ENCODE results near the gene C2CD3.
"Not testable (repeated sequence)": the region's sequence is repeated elsewhere in the genome, so short reads cannot be mapped to it uniquely, and the experiment has no call there.

The C2CD3 gene

DNA sequence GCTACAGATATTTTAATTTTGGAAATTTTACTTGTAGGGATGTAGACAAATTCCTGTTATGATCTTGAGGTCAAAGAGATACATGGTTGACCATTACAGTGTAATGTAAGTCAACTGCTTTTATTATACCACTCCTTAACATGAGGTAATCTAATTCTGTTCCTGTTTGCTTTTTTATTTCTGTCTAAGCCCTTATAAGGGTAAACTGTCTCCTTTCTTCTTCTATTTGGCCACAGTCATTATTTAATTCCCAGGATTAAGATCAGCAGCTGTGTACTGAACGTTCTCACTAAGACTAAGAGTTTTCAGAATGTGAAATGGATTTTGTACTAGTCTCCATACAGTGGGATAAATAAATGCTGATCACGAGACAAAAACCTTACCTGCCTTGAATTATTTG lies 32.8 kb downstream of the C2CD3 start:
- DNase-seq (ENCODE audit: low read depth) = peak; percentile 18
- H3K4me3 ChIP-seq (replicated peaks; ENCODE audit: low read depth, low read length) = no peak overlapping the region
- TF ChIP-seq, protein P1, sequence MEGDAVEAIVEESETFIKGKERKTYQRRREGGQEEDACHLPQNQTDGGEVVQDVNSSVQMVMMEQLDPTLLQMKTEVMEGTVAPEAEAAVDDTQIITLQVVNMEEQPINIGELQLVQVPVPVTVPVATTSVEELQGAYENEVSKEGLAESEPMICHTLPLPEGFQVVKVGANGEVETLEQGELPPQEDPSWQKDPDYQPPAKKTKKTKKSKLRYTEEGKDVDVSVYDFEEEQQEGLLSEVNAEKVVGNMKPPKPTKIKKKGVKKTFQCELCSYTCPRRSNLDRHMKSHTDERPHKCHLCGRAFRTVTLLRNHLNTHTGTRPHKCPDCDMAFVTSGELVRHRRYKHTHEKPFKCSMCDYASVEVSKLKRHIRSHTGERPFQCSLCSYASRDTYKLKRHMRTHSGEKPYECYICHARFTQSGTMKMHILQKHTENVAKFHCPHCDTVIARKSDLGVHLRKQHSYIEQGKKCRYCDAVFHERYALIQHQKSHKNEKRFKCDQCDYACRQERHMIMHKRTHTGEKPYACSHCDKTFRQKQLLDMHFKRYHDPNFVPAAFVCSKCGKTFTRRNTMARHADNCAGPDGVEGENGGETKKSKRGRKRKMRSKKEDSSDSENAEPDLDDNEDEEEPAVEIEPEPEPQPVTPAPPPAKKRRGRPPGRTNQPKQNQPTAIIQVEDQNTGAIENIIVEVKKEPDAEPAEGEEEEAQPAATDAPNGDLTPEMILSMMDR (IDR thresholded peaks at IDR 0.05; ENCODE audit: low read length, missing control alignments) = no peak

DNA sequence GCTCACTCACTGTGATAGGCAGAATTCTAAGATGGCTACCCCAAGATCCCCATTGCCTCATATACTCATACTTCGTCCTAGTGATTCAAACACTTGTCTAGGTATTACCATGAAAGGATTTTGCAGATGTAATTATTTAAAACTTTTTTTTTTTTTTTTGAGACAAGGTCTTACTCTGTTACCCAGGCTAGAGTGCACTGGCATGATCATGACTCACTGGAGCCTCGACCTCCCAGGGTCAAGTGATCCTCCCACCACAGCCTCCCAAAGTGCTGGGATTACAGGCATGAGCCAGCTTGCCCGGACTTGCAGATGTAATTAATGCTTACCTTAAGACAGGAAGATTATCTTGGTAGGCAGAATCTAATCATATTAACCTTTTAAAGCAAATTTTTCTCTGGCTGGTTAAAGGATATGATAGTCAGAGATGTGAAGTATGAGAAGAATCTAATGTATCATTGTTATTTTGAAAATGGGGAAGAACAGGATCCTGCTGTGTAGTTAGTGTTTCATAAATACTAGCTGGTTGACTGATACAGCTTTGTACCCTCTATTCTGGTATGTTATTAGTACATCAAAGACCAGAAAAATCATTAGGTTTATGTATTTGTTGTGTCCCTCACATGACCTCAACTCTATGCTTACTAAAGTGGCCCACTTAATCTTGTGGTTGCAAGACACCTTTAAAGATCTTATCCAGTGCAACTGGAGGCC lies 35.5 kb downstream of the C2CD3 start:
- TF ChIP-seq, protein P1 (IDR thresholded peaks at IDR 0.05; ENCODE audit: low read length, missing control alignments) = no peak
- DNase-seq (ENCODE audit: low read depth) = no peak
- H3K4me3 ChIP-seq (replicated peaks; ENCODE audit: low read depth, low read length) = no peak overlapping the region

DNA sequence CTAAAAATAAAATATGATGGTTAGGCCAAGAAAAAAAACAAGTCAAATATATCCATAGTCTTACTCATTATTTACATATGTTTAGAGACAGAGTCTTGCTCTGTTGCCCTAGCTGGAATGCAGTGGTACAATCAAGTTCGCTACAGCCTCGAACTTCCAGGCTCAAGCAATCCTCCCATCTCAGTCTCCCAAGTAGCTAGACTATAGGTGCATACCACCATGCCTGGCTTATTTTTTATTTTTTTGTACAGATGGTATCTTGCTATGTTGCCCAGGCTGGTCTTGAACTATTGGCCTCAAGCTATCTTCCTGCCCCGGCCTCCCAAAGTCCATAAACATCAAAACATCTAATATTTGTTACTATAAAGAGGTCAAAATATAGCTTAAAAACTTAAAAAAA lies 36.1 kb downstream of the C2CD3 start:
- H3K4me3 ChIP-seq (replicated peaks; ENCODE audit: low read depth, low read length) = no peak overlapping the region
- TF ChIP-seq, protein P1 (IDR thresholded peaks at IDR 0.05; ENCODE audit: low read length, missing control alignments) = no peak
- no peak for DNase-seq (ENCODE audit: low read depth)

DNA sequence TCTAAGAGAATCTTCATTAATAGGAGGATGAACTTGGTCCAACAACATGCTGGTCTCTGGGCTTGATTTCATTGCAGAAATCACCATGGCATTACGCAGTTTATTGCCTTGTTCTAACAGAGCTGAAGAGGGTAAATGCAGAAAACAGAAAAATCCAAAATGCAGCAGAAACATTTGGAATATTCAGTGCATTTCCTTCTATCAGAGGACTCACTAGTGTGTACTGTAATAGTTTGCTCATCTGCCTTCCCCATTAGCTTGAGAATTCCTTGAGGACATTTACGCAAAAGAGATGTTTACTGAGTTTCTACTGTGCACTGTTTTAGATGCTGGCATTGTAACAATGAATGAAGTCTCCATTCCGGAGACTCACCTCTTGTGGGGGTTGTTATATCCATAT lies 37.4 kb downstream of the C2CD3 start:
- TF ChIP-seq, protein P1 (IDR thresholded peaks at IDR 0.05; ENCODE audit: low read length, missing control alignments) = no peak
- no peak overlapping the region for H3K4me3 ChIP-seq (replicated peaks; ENCODE audit: low read depth, low read length)
- DNase-seq (ENCODE audit: low read depth) = no peak

DNA sequence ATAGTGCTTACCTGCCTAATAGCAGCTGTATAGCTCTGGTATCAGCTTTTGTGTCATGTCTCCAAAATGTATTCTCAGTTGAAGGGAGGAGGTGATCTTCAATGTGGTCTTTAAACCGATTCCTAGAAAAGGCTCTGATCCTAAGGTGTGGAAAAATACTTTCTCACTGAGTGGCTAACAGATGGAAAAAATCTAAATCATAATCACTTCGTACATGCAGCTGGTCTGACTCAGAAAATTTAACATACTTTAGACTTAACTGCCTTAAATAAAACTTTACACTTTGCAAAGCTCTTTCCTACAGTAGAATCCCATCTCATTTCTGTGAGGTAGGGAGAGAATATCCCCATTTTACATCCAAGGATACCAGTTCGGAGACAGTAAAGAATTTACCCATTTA lies 38.0 kb downstream of the C2CD3 start:
- no peak for DNase-seq (ENCODE audit: low read depth)
- TF ChIP-seq, protein P1 (IDR thresholded peaks at IDR 0.05; ENCODE audit: low read length, missing control alignments) = no peak

DNA sequence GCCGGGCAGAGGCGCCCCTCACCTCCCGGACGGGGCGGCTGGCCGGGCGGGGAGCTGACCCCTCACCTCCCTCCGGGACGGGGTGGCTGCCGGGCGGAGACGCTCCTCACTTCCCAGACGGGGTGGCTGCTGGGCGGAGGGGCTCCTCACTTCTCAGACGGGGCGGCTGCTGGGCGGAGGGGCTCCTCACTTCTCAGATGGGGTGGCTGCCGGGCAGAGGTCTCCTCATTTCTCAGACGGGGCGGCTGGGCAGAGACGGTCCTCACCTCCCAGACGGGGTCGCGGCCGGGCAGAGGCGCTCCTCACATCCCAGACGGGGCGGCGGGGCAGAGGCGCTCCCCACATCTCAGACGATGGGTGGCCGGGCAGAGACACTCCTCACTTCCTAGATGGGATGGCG lies 41.7 kb downstream of the C2CD3 start:
- H3K4me3 ChIP-seq (replicated peaks; ENCODE audit: low read depth, low read length); DNase-seq (ENCODE audit: low read depth): not testable (repeated sequence)

More for the DNA sequence above, 38.0 kb downstream of the C2CD3 start:
- H3K4me3 ChIP-seq (replicated peaks; ENCODE audit: low read depth, low read length) = no peak overlapping the region

DNA sequence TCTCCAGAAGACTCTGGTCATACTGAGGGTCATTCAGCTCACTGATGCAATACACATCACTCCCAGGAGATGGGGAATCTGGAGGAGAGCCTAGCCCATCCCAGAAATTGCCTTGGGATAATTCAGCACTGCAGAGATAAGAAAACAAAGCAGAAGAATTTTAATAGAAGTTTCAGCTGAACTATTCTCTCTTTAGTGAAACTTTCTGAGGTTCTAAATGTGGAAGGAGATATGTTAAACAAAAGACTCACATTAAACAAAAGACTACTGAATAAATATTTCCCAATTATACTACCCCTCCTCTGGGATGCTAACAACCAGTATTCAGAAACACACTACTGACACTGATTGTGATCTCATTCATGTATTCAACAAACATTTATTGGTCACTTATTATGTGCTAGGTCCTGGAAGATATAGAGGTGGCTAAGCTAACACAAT lies 47.8 kb downstream of the C2CD3 start:
- DNase-seq (ENCODE audit: low read depth) = peak; percentile 44
- no peak overlapping the region for H3K4me3 ChIP-seq (replicated peaks; ENCODE audit: low read depth, low read length)

More for the DNA sequence above, 47.8 kb downstream of the C2CD3 start:
- TF ChIP-seq, protein P1 (IDR thresholded peaks at IDR 0.05; ENCODE audit: low read length, missing control alignments) = peak; percentile 20
